GM23338 (cell line): ENCODE data around the gene DPP10. TPM values are rescaled to one million over a fixed set of nuclear protein-coding genes. Genes with fewer than 3 reads are reported as not detected.

Experiments
- ATAC-seq: fragments of 200-7000 bp; cut with Tn5 transposase; 3 replicates; pipeline ENCODE4 v1.9.1; 2020
- DNase-seq: peaks from one replicate; pipeline ENCODE4 v3.0.0-alpha.2; 2015; ENCODE audit warnings: low spot score
- H2AFZ ChIP-seq: fragments of 200-600 bp; sonication (generic); 2 replicates; pipeline ENCODE4 v1.8.0; 2016; ENCODE audit warnings: antibody characterized with exemption, mild to moderate bottlenecking, moderate library complexity
- H3F3A ChIP-seq: fragments of 200-600 bp; sonication (generic); replicated peaks from 2 replicates; pipeline ENCODE4 v1.8.0; 2017; ENCODE audit warnings: antibody characterized with exemption, mixed run types, low read depth
- H3K27ac ChIP-seq: fragments of 200-600 bp; sonication (generic); 2 replicates; pipeline ENCODE4 v1.6.1; 2016; ENCODE audit warnings: low read depth
- H3K27me3 ChIP-seq: fragments of 200-600 bp; sonication (generic); 2 replicates; pipeline ENCODE4 v1.8.0; 2016; ENCODE audit warnings: mild to moderate bottlenecking, mixed run types, moderate library complexity; ENCODE audit not compliant: insufficient read depth
- H3K36me3 ChIP-seq: fragments of 200-600 bp; sonication (generic); 2 replicates; pipeline ENCODE4 v1.8.0; 2016; ENCODE audit warnings: mild to moderate bottlenecking; ENCODE audit not compliant: insufficient read depth
- H3K4me1 ChIP-seq: fragments of 200-600 bp; sonication (generic); 2 replicates; pipeline ENCODE4 v1.8.0; 2016; ENCODE audit warnings: mild to moderate bottlenecking, moderate library complexity; ENCODE audit not compliant: insufficient read depth
- H3K4me2 ChIP-seq: fragments of 200-600 bp; sonication (generic); 2 replicates; pipeline ENCODE4 v1.7.1; 2017; ENCODE audit warnings: mixed run types
- H3K4me3 ChIP-seq: fragments of 200-600 bp; sonication (generic); 2 replicates; pipeline ENCODE4 v1.6.1; 2016; ENCODE audit warnings: mixed run types
- H3K79me2 ChIP-seq: fragments of 200-600 bp; sonication (generic); replicated peaks from 2 replicates; pipeline ENCODE4 v1.8.0; 2017; ENCODE audit warnings: mild to moderate bottlenecking; ENCODE audit not compliant: insufficient read depth
- H3K9me2 ChIP-seq: fragments of 200-600 bp; sonication (generic); 2 replicates; pipeline ENCODE4 v1.8.0; 2017; ENCODE audit not compliant: insufficient read depth
- H4K20me1 ChIP-seq: fragments of 200-600 bp; sonication (generic); replicated peaks from 2 replicates; pipeline ENCODE4 v1.8.0; 2017; ENCODE audit warnings: mild to moderate bottlenecking; ENCODE audit not compliant: insufficient read depth
- H3K27ac Mint-ChIP-seq: 2 replicates; pipeline ENCODE4 v1.8.0; 2020; ENCODE audit warnings: inconsistent platforms, mild to moderate bottlenecking, moderate library complexity, mixed read lengths
- H3K27me3 Mint-ChIP-seq: 3 replicates; pipeline ENCODE4 v1.8.0; 2022; ENCODE audit warnings: low read depth, mild to moderate bottlenecking, moderate library complexity, mixed read lengths, inconsistent platforms; ENCODE audit not compliant: insufficient read depth, poor library complexity
- H3K36me3 Mint-ChIP-seq: 3 replicates; pipeline ENCODE4 v1.8.0; 2021; ENCODE audit warnings: low read depth, mild to moderate bottlenecking, inconsistent platforms, moderate library complexity, mixed read lengths
- H3K4me1 Mint-ChIP-seq: 3 replicates; pipeline ENCODE4 v1.8.0; 2020; ENCODE audit warnings: mild to moderate bottlenecking, inconsistent platforms, mixed read lengths
- H3K4me3 Mint-ChIP-seq: 3 replicates; pipeline ENCODE4 v1.8.0; 2021; ENCODE audit warnings: moderate library complexity, mild to moderate bottlenecking, inconsistent platforms, mixed read lengths
- H3K9me3 Mint-ChIP-seq: 3 replicates; pipeline ENCODE4 v1.8.0; 2020; ENCODE audit warnings: moderate library complexity, mild to moderate bottlenecking, inconsistent platforms, mixed read lengths
- CREB1 ChIP-seq: fragments of 250-450 bp; sonication (Bioruptor Pico); IDR thresholded peaks from 2 replicates; pipeline ENCODE4 v1.5.0; 2020; ENCODE audit warnings: low read depth, mild to moderate bottlenecking, moderate library complexity
- ETS1 ChIP-seq: IDR thresholded peaks from 2 replicates; pipeline ENCODE4 v1.6.1; 2016; ENCODE audit warnings: antibody characterized with exemption
- EZH2 ChIP-seq: fragments of 200-600 bp; sonication (generic); IDR thresholded peaks from one replicate; pipeline ENCODE4 v1.8.0; 2017; ENCODE audit warnings: antibody characterized with exemption, mild to moderate bottlenecking, low read depth; ENCODE audit not compliant: unreplicated experiment
- EZH2phosphoT487 ChIP-seq: fragments of 200-600 bp; sonication (generic); IDR thresholded peaks from one replicate; pipeline ENCODE4 v1.8.1; 2018; ENCODE audit warnings: antibody characterized with exemption; ENCODE audit not compliant: unreplicated experiment
- JUNB ChIP-seq: IDR thresholded peaks from one replicate; pipeline ENCODE4 v1.6.1; 2016; ENCODE audit warnings: antibody characterized with exemption; ENCODE audit not compliant: unreplicated experiment
- NANOG ChIP-seq: IDR thresholded peaks from 2 replicates; pipeline ENCODE4 v1.6.1; 2016; ENCODE audit warnings: antibody characterized with exemption, borderline replicate concordance
- POLR2AphosphoS5 ChIP-seq: IDR thresholded peaks from 2 replicates; pipeline ENCODE4 v1.6.1; 2016; ENCODE audit warnings: antibody characterized with exemption, low read depth
- REST ChIP-seq: IDR thresholded peaks from one replicate; pipeline ENCODE4 v1.6.1; 2018; ENCODE audit warnings: antibody characterized with exemption; ENCODE audit not compliant: unreplicated experiment
- STAT1 ChIP-seq: IDR thresholded peaks from one replicate; pipeline ENCODE4 v1.6.1; 2016; ENCODE audit warnings: antibody characterized with exemption; ENCODE audit not compliant: unreplicated experiment
- ZNF462 ChIP-seq: fragments of 250-450 bp; sonication (Bioruptor Pico); IDR thresholded peaks from 2 replicates; pipeline ENCODE4 v1.5.0; 2020; ENCODE audit warnings: mild to moderate bottlenecking, moderate library complexity
- polyA plus RNA-seq: library from polyadenylated mRNA; unstranded; fragments of >200 nt; fragmentation: Nextera tagmentation; extraction: Ambion mirVana; gene quantifications from 2 replicates; pipeline ENCODE4 v1.2.1, GENCODE V29; 2016
- total RNA-seq: library from RNA; depleted of rRNA; stranded (reverse); fragments of >200 nt; shearing (Covaris generic); gene quantifications from 2 replicates; pipeline ENCODE4 v1.2.3, GENCODE V29; 2014

Gene DPP10
- total and polyA plus RNA-seq, 2 experiments from 2014 or later = 3.6 to 14.8 TPM

- Histone ChIP-seq H3K4me2 (peak overlapping the region; percentile 40), H3K79me2 (no peaks in the 10 kb centered on the region), H3K9me2 (no peaks in the 10 kb centered on the region), H3K36me3 (peaks cover 4% of the 10 kb centered on the region; the same call in 1 of the 2 replicates), H3K4me3 (peak overlapping the region; percentile 25; the same call in 1 of the 2 replicates), H2AFZ (no peak overlapping the region), H3F3A (no peaks in the 10 kb centered on the region), H3K27ac (peak overlapping the region; percentile 85), H3K27me3 (no peaks in the 10 kb centered on the region), H4K20me1 (no peaks in the 10 kb centered on the region), H3K4me1 (peaks cover 52% of the 10 kb centered on the region)
- TF ChIP-seq NANOG (peak; percentile 51; the same call in 1 of the 2 replicates), POLR2AphosphoS5 (no peak)
- Mint-ChIP-seq H3K9me3 (peaks cover 21% of the 10 kb centered on the region), H3K4me3 (peak overlapping the region; percentile 51), H3K27me3 (peaks cover 5% of the 10 kb centered on the region), H3K27ac (peak overlapping the region; percentile 94), H3K36me3 (peaks cover 23% of the 10 kb centered on the region), H3K4me1 (peaks cover 39% of the 10 kb centered on the region)
- ATAC-seq = peak; percentile 97
- DNase-seq = peak; percentile 62
Measured at GRCh38 chr2:115596659-115597375, 1154.4 kb downstream of the DPP10 start.

- no peak overlapping the region for H3K27ac Mint-ChIP-seq
- H3K27me3 Mint-ChIP-seq = peaks cover 7% of the 10 kb centered on the region
- H4K20me1 ChIP-seq = no peaks in the 10 kb centered on the region
- H3K27me3 ChIP-seq = no peaks in the 10 kb centered on the region
- no peak overlapping the region for H3K4me3 ChIP-seq
- H3K27ac ChIP-seq = no peak overlapping the region
- no peaks in the 10 kb centered on the region for H3F3A ChIP-seq
- no peaks in the 10 kb centered on the region for H3K79me2 ChIP-seq
- peaks cover 33% of the 10 kb centered on the region for H3K4me1 ChIP-seq
- H3K9me2 ChIP-seq = no peaks in the 10 kb centered on the region
- H3K4me3 Mint-ChIP-seq = no peak overlapping the region
- no peaks in the 10 kb centered on the region for H3K36me3 ChIP-seq
- H3K9me3 Mint-ChIP-seq = no peaks in the 10 kb centered on the region
- no peak overlapping the region for H3K4me2 ChIP-seq
- peak; percentile 58; the same call in 2 of the 3 replicates for ATAC-seq
- DNase-seq = peak; percentile 20
- H2AFZ ChIP-seq = no peak overlapping the region
- no peaks in the 10 kb centered on the region for H3K36me3 Mint-ChIP-seq
- H3K4me1 Mint-ChIP-seq = peaks cover 30% of the 10 kb centered on the region
- TF ChIP-seq JUNB (no peak), STAT1 (no peak), REST (no peak), EZH2phosphoT487 (no peak), ZNF462 (CRISPR knock-in tag) (no peak), NANOG (no peak), POLR2AphosphoS5 (no peak), ETS1 (no peak), CREB1 (CRISPR knock-in tag) (no peak), EZH2 (no peak)
Measured at GRCh38 chr2:115603285-115603684, 1160.8 kb downstream of the DPP10 start.
